ENCODE measurements around the gene TM9SF3.

DNA sequence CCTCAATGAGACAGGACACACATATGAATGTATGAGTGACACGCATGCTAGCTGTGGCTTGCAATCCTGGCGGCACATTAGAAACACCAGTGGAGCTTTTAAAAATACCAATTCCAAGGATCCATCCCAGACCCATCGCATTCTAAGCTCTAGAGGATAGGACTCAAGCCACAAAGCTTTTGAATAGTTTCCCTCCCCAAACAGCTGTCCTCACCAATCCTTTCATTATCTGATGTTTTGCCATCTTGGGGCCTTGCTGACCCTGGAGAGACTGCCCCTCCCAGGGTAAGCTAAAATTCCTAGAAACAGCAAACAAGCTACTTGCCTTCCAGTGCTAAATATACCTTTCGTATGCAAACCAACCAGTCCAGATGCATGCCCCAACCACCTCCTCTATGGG is 8.9 kb upstream of the TM9SF3 start:
- TF ChIP-seq EP300 (IDR thresholded peaks at IDR 0.05) (no peak), POLR2A (IDR thresholded peaks at IDR 0.05) (no peak), POLR2AphosphoS5 (IDR thresholded peaks at IDR 0.05) (no peak)
- TF ChIP-seq, protein P1, sequence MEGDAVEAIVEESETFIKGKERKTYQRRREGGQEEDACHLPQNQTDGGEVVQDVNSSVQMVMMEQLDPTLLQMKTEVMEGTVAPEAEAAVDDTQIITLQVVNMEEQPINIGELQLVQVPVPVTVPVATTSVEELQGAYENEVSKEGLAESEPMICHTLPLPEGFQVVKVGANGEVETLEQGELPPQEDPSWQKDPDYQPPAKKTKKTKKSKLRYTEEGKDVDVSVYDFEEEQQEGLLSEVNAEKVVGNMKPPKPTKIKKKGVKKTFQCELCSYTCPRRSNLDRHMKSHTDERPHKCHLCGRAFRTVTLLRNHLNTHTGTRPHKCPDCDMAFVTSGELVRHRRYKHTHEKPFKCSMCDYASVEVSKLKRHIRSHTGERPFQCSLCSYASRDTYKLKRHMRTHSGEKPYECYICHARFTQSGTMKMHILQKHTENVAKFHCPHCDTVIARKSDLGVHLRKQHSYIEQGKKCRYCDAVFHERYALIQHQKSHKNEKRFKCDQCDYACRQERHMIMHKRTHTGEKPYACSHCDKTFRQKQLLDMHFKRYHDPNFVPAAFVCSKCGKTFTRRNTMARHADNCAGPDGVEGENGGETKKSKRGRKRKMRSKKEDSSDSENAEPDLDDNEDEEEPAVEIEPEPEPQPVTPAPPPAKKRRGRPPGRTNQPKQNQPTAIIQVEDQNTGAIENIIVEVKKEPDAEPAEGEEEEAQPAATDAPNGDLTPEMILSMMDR (IDR thresholded peaks at IDR 0.05), result no peak

All from suprapubic skin (tissue), 4 donors.